Stimulated activated CD8-positive, alpha-beta memory T cell treated with anti-CD3 and anti-CD28 coated beads, Interleukin-15, amount 100 ng/mL, for 4 hours (primary cell): Measurements from ENCODE around the gene NSUN5.
"Not testable (repeated sequence)": the region's sequence is repeated elsewhere in the genome, so short reads cannot be mapped to it uniquely, and the experiment has no call there.

Source experiments
- DNase-seq, 2 donors: peaks; one replicate each; pipeline ENCODE4 v3.0.0-alpha.2; 2020; ENCODE audit warnings: low read depth in 2 of 2

Gene NSUN5

DNA sequence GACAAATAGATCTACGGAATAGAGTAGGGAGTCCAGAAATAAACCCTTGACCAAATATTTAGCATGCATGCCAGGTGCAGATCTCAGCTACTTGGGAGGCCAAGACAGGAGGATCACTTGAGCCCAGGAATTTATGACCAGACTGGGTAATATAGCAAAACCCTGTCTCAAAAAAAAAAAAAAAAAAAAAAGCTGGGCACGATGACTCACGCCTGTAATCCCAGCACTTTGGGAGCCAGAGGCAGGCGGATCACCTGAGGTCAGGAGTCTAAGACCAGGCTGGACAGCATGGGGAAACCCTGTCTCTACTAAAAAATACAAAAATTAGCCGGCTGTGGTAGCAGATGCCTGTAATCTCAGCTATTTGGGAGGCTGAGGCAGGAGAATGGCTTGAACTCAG is 31.4 kb downstream of the NSUN5 start:
- not testable (repeated sequence) for DNase-seq

DNA sequence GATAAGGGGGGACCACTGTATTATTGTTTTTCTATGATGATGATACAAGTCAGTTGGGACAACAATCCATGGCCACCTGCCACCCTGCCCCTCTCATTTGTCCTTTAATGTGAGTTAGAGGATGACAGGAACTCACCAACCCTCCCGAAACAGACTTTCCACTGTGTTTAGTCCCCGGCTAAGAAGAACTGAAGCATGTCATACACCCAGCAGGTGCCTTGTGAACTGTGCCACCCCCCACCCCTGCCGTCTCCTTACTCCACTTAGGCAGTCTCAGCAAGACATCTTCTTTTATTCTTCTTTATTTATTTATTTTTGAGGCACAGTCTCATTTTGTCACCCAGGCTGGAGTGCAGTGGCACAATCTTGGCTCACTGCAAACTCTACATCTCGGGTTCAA is 40.8 kb downstream of the NSUN5 start:
- DNase-seq: not testable (repeated sequence)

DNA sequence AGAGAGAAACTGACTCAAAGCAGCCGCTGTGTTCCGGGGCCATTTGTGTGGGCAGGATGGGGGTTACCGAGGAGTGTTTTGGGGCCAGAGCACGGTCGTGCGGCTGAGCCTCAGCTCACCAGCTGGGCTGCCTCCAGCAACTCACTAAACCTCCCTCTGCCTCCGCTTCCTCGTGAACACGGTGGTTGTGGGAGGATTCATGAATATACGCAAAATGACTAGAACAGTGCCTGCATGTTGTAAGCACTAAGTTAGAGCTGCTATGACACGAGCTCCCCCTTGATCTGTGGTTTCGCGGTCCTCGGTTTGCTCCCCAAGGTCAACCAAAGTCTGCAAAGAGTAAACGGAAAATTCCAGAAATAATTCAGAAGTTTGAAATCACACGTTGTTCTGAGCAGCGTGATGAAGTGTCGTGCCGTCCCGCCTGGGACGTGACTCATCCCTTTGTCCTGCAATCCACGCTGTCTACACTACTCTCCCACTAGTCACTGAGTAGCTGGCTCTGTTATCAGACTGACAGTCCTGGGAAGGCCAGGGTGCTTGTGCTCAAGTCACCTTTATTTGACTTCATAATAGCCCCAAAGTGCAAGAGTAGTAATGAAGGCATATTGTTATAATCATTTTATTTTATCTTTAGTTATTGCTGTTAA is 41.8 kb downstream of the NSUN5 start:
- DNase-seq: not testable (repeated sequence)

DNA sequence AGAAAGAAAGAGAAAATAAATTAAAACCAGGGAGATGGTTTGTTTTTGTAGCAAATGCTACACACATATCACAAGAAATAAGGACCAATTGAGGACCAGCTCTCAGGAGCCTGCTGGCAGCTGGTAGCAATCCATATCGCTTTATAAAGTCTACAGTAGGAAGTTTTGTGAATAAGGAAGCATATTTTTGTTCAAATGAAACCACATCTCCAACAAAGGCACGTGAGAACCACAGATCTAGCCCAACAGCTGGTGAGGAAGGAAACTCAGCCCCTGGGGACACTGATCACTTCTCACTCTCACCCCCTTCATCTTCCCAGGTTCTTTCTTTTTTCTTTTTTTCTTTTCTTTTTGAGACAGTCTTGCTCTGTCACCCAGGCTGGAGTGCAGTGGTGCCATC is 46.2 kb downstream of the NSUN5 start:
- DNase-seq: not testable (repeated sequence)
